HepG2 (cell line): ENCODE results near the gene NEURL1. TPM values are rescaled to one million over a fixed set of nuclear protein-coding genes. Genes with fewer than 3 reads are reported as not detected.

Experiments used
- ATAC-seq: fragments of 200-7000 bp; cut with Tn5 transposase; 3 replicates; pipeline ENCODE4 v1.9.1; 2020; ENCODE audit warnings: mild to moderate bottlenecking, moderate library complexity
- BruUV-seq: library from RNA; stranded (reverse); fragments of 400-500 nt; replicated peaks from 2 replicates; lab custom pipeline; 2021; lab: Mats Ljungman, UMichigan
- CTCF ChIA-PET: fragments of 300-600 bp; formaldehyde crosslinking; extraction: SDS; loops from one replicate; lab custom pipeline; 2021; ENCODE audit warnings: low total read pairs, inconsistent platforms, low intra/inter-chr PET ratio; lab: Yijun Ruan, JAX
- POLR2A ChIA-PET: fragments of 350-600 bp; sonication (Branson Sonifier 250); formaldehyde crosslinking; loops from one replicate; lab custom pipeline; 2020; ENCODE audit warnings: antibody characterized with exemption, inconsistent platforms; lab: Yijun Ruan, JAX
- DNase-seq: peaks from one replicate; pipeline ENCODE4 v3.0.0-alpha.2; 2015; ENCODE audit warnings: low spot score
- FAIRE-seq: peaks from 3 replicates; lab custom pipeline; 2011; peaks lifted over from hg19 to GRCh38; lab: Jason Lieb, UNC
- H2AFZ ChIP-seq: one replicate; pipeline ENCODE4 v1.6.1; 2011; ENCODE audit warnings: low read length, inconsistent platforms
- H3K27ac ChIP-seq: fragments of 300-600 bp; 3 replicates; pipeline ENCODE4 v1.8.0; 2011; ENCODE audit warnings: mixed run types, mild to moderate bottlenecking, mixed read lengths, low read length, inconsistent platforms; ENCODE audit not compliant: insufficient read depth; ENCODE audit errors: extremely low read length
- H3K27me3 ChIP-seq, 2 experiments: fragments of 200-600 bp in 1 of 2; 2 replicates in 1 of 2; 3 replicates in 1 of 2; pipeline versions ENCODE4 v1.6.0 to v1.8.0; 2011; ENCODE audit warnings: low read length in 2 of 2, mild to moderate bottlenecking in 2 of 2, moderate library complexity in 2 of 2, inconsistent platforms in 1 of 2; ENCODE audit not compliant: insufficient read depth in 2 of 2, control insufficient read depth in 1 of 2
- H3K36me3 ChIP-seq, 2 experiments: fragments of 200-600 bp in 1 of 2; replicated peaks in 1 of 2; 2 replicates in 1 of 2; 3 replicates in 1 of 2; pipeline versions ENCODE4 v1.5.1 to v1.8.0; 2011; ENCODE audit warnings: low read length in 2 of 2, inconsistent platforms in 1 of 2; ENCODE audit not compliant: insufficient read depth in 2 of 2, control insufficient read depth in 1 of 2
- H3K4me1 ChIP-seq: 2 replicates; pipeline ENCODE4 v1.5.1; 2012; ENCODE audit warnings: low read length, inconsistent platforms; ENCODE audit not compliant: insufficient read depth
- H3K4me2 ChIP-seq: 2 replicates; pipeline ENCODE4 v1.6.0; 2011; ENCODE audit warnings: low read depth, low read length, inconsistent platforms
- H3K4me3 ChIP-seq, 3 experiments: fragments of 200-600 bp in 1 of 3; sonication (generic), shearing (Covaris generic) in 1 of 3; replicated peaks in 1 of 3; 2 replicates each; pipeline ENCODE4 v1.5.1; 2011 to 2016; ENCODE audit warnings: low read length in 3 of 3, inconsistent platforms in 2 of 3, low read depth in 2 of 3, mild to moderate bottlenecking in 2 of 3, control low read depth in 1 of 3, mixed read lengths in 1 of 3; ENCODE audit not compliant: insufficient read depth in 1 of 3
- H3K79me2 ChIP-seq: one replicate; pipeline ENCODE4 v1.6.1; 2011; ENCODE audit warnings: low read length, inconsistent platforms; ENCODE audit not compliant: insufficient read depth
- H3K9ac ChIP-seq: 2 replicates; pipeline ENCODE4 v1.6.0; 2011; ENCODE audit warnings: mild to moderate bottlenecking, low read depth, low read length, inconsistent platforms; ENCODE audit not compliant: insufficient read depth
- H3K9me3 ChIP-seq: 2 replicates; pipeline ENCODE4 v1.5.1; 2012; ENCODE audit warnings: mild to moderate bottlenecking, low read length
- H4K20me1 ChIP-seq: 2 replicates; pipeline ENCODE4 v1.6.0; 2011; ENCODE audit warnings: inconsistent platforms, mild to moderate bottlenecking, low read length, moderate library complexity; ENCODE audit not compliant: insufficient read depth
- AGO1 ChIP-seq: fragments of 200-400 bp; formaldehyde crosslinking; IDR thresholded peaks from 2 replicates; pipeline ENCODE4 v1.6.1; 2017; ENCODE audit warnings: mild to moderate bottlenecking, low read depth, low read length, moderate library complexity; ENCODE audit not compliant: poor library complexity, severe bottlenecking
- ETV6 ChIP-seq: sonication (generic); formaldehyde crosslinking; conservative IDR thresholded peaks from 2 replicates; pipeline ENCODE4 v1.4.0; 2020; ENCODE audit warnings: missing genetic modification reagents
- PHF5A ChIP-seq: IDR thresholded peaks from one replicate; pipeline ENCODE4 v1.6.1; 2018; ENCODE audit warnings: low read depth, missing genetic modification reagents; ENCODE audit not compliant: unreplicated experiment
- PITX1 ChIP-seq: sonication (generic); formaldehyde crosslinking; IDR thresholded peaks from 2 replicates; pipeline ENCODE4 v1.5.1; 2020; ENCODE audit warnings: mild to moderate bottlenecking, missing genetic modification reagents
- RELA ChIP-seq: sonication (generic); formaldehyde crosslinking; IDR thresholded peaks from 2 replicates; pipeline ENCODE4 v1.4.0; 2020; ENCODE audit warnings: missing genetic modification reagents
- U2AF1 ChIP-seq: fragments of 200-400 bp; formaldehyde crosslinking; optimal IDR thresholded peaks from 2 replicates; pipeline ENCODE3; 2017; ENCODE audit warnings: mild to moderate bottlenecking, low read depth, low read length
- XBP1 ChIP-seq: sonication (generic); formaldehyde crosslinking; IDR thresholded peaks from 2 replicates; pipeline ENCODE4 v1.5.0; 2020; ENCODE audit warnings: missing genetic modification reagents
- ZNF160 ChIP-seq: sonication (generic); formaldehyde crosslinking; IDR thresholded peaks from 2 replicates; pipeline ENCODE4 v1.8.0; 2022; ENCODE audit warnings: mild to moderate bottlenecking, inconsistent platforms, missing genetic modification reagents
- ZNF292 ChIP-seq: sonication (generic); formaldehyde crosslinking; IDR thresholded peaks from 2 replicates; pipeline ENCODE4 v1.8.1; 2022; ENCODE audit warnings: mild to moderate bottlenecking, low read depth, missing genetic modification reagents, borderline replicate concordance
- ZNF383 ChIP-seq: sonication (generic); formaldehyde crosslinking; IDR thresholded peaks from 2 replicates; pipeline ENCODE4 v1.4.0; 2020; ENCODE audit warnings: missing genetic modification reagents, mild to moderate bottlenecking, borderline replicate concordance
- ZNF781 ChIP-seq: sonication (generic); formaldehyde crosslinking; IDR thresholded peaks from 2 replicates; pipeline ENCODE4 v1.5.1; 2020; ENCODE audit warnings: borderline replicate concordance, mild to moderate bottlenecking, missing genetic modification reagents; ENCODE audit errors: not compliant biosample characterization
- WGBS: methylation state at CpG from one replicate; pipeline ENCODE4 v1.1.6; 2017; ENCODE audit warnings: low lambda C conversion rate; 5-methylcytosine and 5-hydroxymethylcytosine counted together
- in situ Hi-C: cut with HindIII; loops from 2 replicates; pipeline ENCODE4 v1.10.0; 2017; ENCODE audit warnings: low pct_unique_long_range_greater_than_20kb; ENCODE audit not compliant: extremely low pct_ligation_motif_present
- intact Hi-C: fragments of 100-400 bp; cut with micrococcal nuclease; formaldehyde crosslinking; loops from one replicate; pipeline ENCODE4 v1.10.0; 2022; ENCODE audit not compliant: unreplicated experiment
- polyA plus RNA-seq, 8 experiments: library from polyadenylated mRNA; depleted of rRNA in 3 of 8; stranded (reverse) in 7 of 8; unstranded in 1 of 8; fragments of >200 nt; fragmentation: Illumina TruSeq in 4 of 8; extraction: Trizol in 4 of 8; gene quantifications; 2 replicates each; pipeline versions ENCODE4 v1.2.1 to v1.2.3, GENCODE V29; 2011 to 2016; ENCODE audit warnings: low read depth in 4 of 8, missing spikeins in 1 of 8, mixed read lengths in 1 of 8; ENCODE audit not compliant: insufficient read depth in 1 of 8
- total RNA-seq, 5 experiments: library from RNA; depleted of rRNA; stranded (reverse); fragments of >200 nt; fragmentation: Illumina TruSeq; extraction: Trizol; gene quantifications; 2 replicates each; pipeline ENCODE4 v1.2.3, GENCODE V29; 2016; ENCODE audit warnings: low read depth in 1 of 5
- TF ChIP-seq, protein P1 (sequence below): IDR thresholded peaks from 2 replicates; pipeline ENCODE4 v1.6.1; 2016; ENCODE audit warnings: mild to moderate bottlenecking
- TF ChIP-seq, protein P2 (sequence below): sonication (generic); formaldehyde crosslinking; IDR thresholded peaks from 2 replicates; pipeline ENCODE4 v1.4.0; 2020; ENCODE audit warnings: mild to moderate bottlenecking, missing genetic modification reagents, borderline replicate concordance
- TF ChIP-seq, protein P3 (sequence below): sonication (generic); formaldehyde crosslinking; IDR thresholded peaks from 2 replicates; pipeline ENCODE4 v1.4.0; 2020; ENCODE audit warnings: missing genetic modification reagents
- TF ChIP-seq, protein P4 (sequence below): sonication (generic); formaldehyde crosslinking; IDR thresholded peaks from 2 replicates; pipeline ENCODE4 v1.4.0; 2020; ENCODE audit warnings: missing genetic modification reagents
- TF ChIP-seq, protein P5 (sequence below): sonication (generic); formaldehyde crosslinking; IDR thresholded peaks from 2 replicates; pipeline ENCODE4 v1.4.0; 2020; ENCODE audit warnings: missing genetic modification reagents

The NEURL1 gene
- total and polyA plus RNA-seq, 2 of the 13 experiments (the other 11 are each of a cell fraction or from before 2014, with no cell fraction given) = not detected

DNA sequence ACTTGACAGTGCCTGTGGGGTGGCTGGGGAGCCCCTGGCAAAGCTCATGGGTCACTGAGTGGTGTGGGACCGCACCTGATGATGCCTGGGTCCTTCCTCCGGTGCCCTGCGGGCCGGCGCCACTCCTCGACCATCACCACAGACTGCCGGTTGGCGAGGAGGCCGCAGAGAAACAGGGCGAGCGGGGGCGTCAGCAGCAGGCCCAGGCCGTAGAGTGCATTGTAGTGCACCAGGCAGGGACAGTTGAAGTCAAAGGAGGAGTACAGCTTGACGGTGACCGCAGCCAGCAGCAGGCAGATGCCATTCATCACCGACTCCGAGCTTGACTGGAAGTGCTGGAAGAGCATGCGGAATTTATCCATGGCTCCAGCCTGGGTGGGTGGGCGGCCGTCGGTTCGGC is 14.8 kb upstream of the NEURL1 start:
- CTCF ChIA-PET = no interaction called here
- in situ Hi-C loops = no loop called here
- no peak overlapping the region for H3K4me2 ChIP-seq
- TF ChIP-seq XBP1 (CRISPR knock-in tag) (no peak), PHF5A (CRISPR knock-in tag) (no peak), ETV6 (no peak), ZNF781 (CRISPR knock-in tag) (no peak), AGO1 (no peak), ZNF160 (CRISPR knock-in tag) (no peak), RELA (no peak), U2AF1 (no peak), PITX1 (no peak), ZNF383 (no peak), ZNF292 (no peak)
- TF ChIP-seq, protein P1, sequence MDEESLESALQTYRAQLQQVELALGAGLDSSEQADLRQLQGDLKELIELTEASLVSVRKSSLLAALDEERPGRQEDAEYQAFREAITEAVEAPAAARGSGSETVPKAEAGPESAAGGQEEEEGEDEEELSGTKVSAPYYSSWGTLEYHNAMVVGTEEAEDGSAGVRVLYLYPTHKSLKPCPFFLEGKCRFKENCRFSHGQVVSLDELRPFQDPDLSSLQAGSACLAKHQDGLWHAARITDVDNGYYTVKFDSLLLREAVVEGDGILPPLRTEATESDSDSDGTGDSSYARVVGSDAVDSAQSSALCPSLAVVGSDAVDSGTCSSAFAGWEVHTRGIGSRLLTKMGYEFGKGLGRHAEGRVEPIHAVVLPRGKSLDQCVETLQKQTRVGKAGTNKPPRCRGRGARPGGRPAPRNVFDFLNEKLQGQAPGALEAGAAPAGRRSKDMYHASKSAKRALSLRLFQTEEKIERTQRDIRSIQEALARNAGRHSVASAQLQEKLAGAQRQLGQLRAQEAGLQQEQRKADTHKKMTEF (CRISPR knock-in tag) = no peak
- TF ChIP-seq, protein P2, sequence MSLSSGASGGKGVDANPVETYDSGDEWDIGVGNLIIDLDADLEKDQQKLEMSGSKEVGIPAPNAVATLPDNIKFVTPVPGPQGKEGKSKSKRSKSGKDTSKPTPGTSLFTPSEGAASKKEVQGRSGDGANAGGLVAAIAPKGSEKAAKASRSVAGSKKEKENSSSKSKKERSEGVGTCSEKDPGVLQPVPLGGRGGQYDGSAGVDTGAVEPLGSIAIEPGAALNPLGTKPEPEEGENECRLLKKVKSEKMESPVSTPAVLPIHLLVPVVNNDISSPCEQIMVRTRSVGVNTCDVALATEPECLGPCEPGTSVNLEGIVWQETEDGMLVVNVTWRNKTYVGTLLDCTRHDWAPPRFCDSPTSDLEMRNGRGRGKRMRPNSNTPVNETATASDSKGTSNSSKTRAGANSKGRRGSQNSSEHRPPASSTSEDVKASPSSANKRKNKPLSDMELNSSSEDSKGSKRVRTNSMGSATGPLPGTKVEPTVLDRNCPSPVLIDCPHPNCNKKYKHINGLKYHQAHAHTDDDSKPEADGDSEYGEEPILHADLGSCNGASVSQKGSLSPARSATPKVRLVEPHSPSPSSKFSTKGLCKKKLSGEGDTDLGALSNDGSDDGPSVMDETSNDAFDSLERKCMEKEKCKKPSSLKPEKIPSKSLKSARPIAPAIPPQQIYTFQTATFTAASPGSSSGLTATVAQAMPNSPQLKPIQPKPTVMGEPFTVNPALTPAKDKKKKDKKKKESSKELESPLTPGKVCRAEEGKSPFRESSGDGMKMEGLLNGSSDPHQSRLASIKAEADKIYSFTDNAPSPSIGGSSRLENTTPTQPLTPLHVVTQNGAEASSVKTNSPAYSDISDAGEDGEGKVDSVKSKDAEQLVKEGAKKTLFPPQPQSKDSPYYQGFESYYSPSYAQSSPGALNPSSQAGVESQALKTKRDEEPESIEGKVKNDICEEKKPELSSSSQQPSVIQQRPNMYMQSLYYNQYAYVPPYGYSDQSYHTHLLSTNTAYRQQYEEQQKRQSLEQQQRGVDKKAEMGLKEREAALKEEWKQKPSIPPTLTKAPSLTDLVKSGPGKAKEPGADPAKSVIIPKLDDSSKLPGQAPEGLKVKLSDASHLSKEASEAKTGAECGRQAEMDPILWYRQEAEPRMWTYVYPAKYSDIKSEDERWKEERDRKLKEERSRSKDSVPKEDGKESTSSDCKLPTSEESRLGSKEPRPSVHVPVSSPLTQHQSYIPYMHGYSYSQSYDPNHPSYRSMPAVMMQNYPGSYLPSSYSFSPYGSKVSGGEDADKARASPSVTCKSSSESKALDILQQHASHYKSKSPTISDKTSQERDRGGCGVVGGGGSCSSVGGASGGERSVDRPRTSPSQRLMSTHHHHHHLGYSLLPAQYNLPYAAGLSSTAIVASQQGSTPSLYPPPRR (CRISPR knock-in tag) = no peak
- TF ChIP-seq, protein P3, sequence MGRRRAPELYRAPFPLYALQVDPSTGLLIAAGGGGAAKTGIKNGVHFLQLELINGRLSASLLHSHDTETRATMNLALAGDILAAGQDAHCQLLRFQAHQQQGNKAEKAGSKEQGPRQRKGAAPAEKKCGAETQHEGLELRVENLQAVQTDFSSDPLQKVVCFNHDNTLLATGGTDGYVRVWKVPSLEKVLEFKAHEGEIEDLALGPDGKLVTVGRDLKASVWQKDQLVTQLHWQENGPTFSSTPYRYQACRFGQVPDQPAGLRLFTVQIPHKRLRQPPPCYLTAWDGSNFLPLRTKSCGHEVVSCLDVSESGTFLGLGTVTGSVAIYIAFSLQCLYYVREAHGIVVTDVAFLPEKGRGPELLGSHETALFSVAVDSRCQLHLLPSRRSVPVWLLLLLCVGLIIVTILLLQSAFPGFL (CRISPR knock-in tag) = no peak
- TF ChIP-seq, protein P4, sequence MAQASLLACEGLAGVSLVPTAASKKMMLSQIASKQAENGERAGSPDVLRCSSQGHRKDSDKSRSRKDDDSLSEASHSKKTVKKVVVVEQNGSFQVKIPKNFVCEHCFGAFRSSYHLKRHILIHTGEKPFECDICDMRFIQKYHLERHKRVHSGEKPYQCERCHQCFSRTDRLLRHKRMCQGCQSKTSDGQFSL (CRISPR knock-in tag) = no peak
- TF ChIP-seq, protein P5, sequence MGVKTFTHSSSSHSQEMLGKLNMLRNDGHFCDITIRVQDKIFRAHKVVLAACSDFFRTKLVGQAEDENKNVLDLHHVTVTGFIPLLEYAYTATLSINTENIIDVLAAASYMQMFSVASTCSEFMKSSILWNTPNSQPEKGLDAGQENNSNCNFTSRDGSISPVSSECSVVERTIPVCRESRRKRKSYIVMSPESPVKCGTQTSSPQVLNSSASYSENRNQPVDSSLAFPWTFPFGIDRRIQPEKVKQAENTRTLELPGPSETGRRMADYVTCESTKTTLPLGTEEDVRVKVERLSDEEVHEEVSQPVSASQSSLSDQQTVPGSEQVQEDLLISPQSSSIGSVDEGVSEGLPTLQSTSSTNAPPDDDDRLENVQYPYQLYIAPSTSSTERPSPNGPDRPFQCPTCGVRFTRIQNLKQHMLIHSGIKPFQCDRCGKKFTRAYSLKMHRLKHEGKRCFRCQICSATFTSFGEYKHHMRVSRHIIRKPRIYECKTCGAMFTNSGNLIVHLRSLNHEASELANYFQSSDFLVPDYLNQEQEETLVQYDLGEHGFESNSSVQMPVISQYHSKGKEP (CRISPR knock-in tag) = no peak

More for the DNA sequence above, 14.8 kb upstream of the NEURL1 start:
- no peak for DNase-seq
- intact Hi-C loops = no loop called here
- ATAC-seq = no peak
- Histone ChIP-seq H3K4me1 (peaks cover 23% of the 10 kb centered on the region), H3K4me3 (no peak overlapping the region), H3K9me3 (no peaks in the 10 kb centered on the region), H3K9ac (no peak overlapping the region), H3K36me3 (no peaks in the 10 kb centered on the region), H2AFZ (no peak overlapping the region), H3K27ac (no peak overlapping the region), H3K27me3 (peaks cover 4 to 21% of the 10 kb centered on the region in 2 experiments), H4K20me1 (no peaks in the 10 kb centered on the region), H3K79me2 (no peaks in the 10 kb centered on the region)
- POLR2A ChIA-PET = no interaction called here
- WGBS = 69% methylated on average over 17 of the region's 22 CpGs
- BruUV-seq = no TSS peak
- no peak for FAIRE-seq
